HEK293 (cell line): ENCODE data around the gene BMERB1.
A peak's percentile ranks its signal among the peaks of the same experiment; 100 is the strongest.

Experiments
- CTCF ChIA-PET: fragments of 350-600 bp; formaldehyde crosslinking; extraction: SDS; loops from one replicate; lab custom pipeline; 2021; ENCODE audit warnings: antibody characterized with exemption; lab: Yijun Ruan, JAX
- POLR2A ChIA-PET: fragments of 300-600 bp; formaldehyde crosslinking; extraction: SDS; loops from one replicate; lab custom pipeline; 2020; ENCODE audit warnings: antibody characterized with exemption, inconsistent platforms; lab: Yijun Ruan, JAX
- H3K27ac ChIP-seq: fragments of 200-500 bp; sonication (Bioruptor generic); 2 replicates; pipeline ENCODE4 v1.5.1; 2014; ENCODE audit warnings: low read depth, low read length, control low read depth, inconsistent platforms; ENCODE audit errors: extremely low read depth
- H3K36me3 ChIP-seq, 2 experiments: fragments of 200-500 bp in 1 of 2; sonication (Bioruptor generic) in 1 of 2; 1 replicate in 1 of 2; 2 replicates in 1 of 2; pipeline ENCODE4 v1.5.1; 2014 to 2017; ENCODE audit warnings: inconsistent platforms in 2 of 2, low read length in 2 of 2; ENCODE audit not compliant: control insufficient read depth in 2 of 2, insufficient read depth in 1 of 2
- H3K4me1 ChIP-seq: fragments of 200-500 bp; sonication (Bioruptor generic); 2 replicates; pipeline ENCODE4 v1.5.1; 2014; ENCODE audit warnings: mild to moderate bottlenecking, low read length, inconsistent platforms; ENCODE audit not compliant: control insufficient read depth, insufficient read depth
- H3K4me3 ChIP-seq: 2 replicates; pipeline ENCODE4 v1.5.1; 2011; ENCODE audit warnings: low read depth, mild to moderate bottlenecking, control low read depth, low read length, moderate library complexity
- H3K9me3 ChIP-seq: fragments of 200-500 bp; sonication (Bioruptor generic); 2 replicates; pipeline ENCODE4 v1.5.1; 2014; ENCODE audit warnings: low read depth, low read length, inconsistent platforms; ENCODE audit not compliant: control insufficient read depth, insufficient read depth
- BCL11A ChIP-seq: fragments of 450-650 bp; formaldehyde crosslinking; IDR thresholded peaks from 2 replicates; pipeline ENCODE4 v1.5.1; 2016; ENCODE audit warnings: low read depth, missing biosample characterization, missing genetic modification characterization
- FEZF1 ChIP-seq: fragments of 450-650 bp; formaldehyde crosslinking; IDR thresholded peaks from 2 replicates; pipeline ENCODE4 v1.5.1; 2016; ENCODE audit warnings: missing biosample characterization, missing genetic modification characterization
- SP2 ChIP-seq: fragments of 450-650 bp; formaldehyde crosslinking; IDR thresholded peaks from 2 replicates; pipeline ENCODE4 v1.5.1; 2016; ENCODE audit warnings: missing biosample characterization, missing genetic modification characterization
- ZBTB20 ChIP-seq: fragments of 450-650 bp; formaldehyde crosslinking; IDR thresholded peaks from 2 replicates; pipeline ENCODE4 v1.5.1; 2016; ENCODE audit warnings: missing biosample characterization, missing genetic modification characterization
- ZIC2 ChIP-seq: fragments of 450-650 bp; formaldehyde crosslinking; IDR thresholded peaks from 2 replicates; pipeline ENCODE4 v1.5.1; 2016; ENCODE audit warnings: missing biosample characterization, missing genetic modification characterization
- ZNF121 ChIP-seq: fragments of 450-650 bp; formaldehyde crosslinking; IDR thresholded peaks from 2 replicates; pipeline ENCODE4 v1.5.1; 2016; ENCODE audit warnings: missing biosample characterization, missing genetic modification characterization
- ZNF132 ChIP-seq: fragments of 450-650 bp; formaldehyde crosslinking; IDR thresholded peaks from 2 replicates; pipeline ENCODE4 v1.5.1; 2017; ENCODE audit warnings: missing biosample characterization, missing genetic modification characterization, borderline replicate concordance
- ZNF175 ChIP-seq: fragments of 450-650 bp; formaldehyde crosslinking; IDR thresholded peaks from 2 replicates; pipeline ENCODE4 v1.5.1; 2016; ENCODE audit warnings: missing biosample characterization, missing genetic modification characterization
- ZNF184 ChIP-seq: fragments of 450-650 bp; IDR thresholded peaks from 2 replicates; pipeline ENCODE4 v1.5.1; 2018; ENCODE audit warnings: missing biosample characterization, mild to moderate bottlenecking, missing genetic modification characterization
- ZNF266 ChIP-seq: fragments of 450-650 bp; formaldehyde crosslinking; IDR thresholded peaks from 2 replicates; pipeline ENCODE4 v1.5.1; 2016; ENCODE audit warnings: missing biosample characterization, missing genetic modification characterization, low read depth
- ZNF510 ChIP-seq: fragments of 450-650 bp; formaldehyde crosslinking; IDR thresholded peaks from 2 replicates; pipeline ENCODE4 v1.5.1; 2018; ENCODE audit warnings: mild to moderate bottlenecking, missing genetic modification characterization, missing biosample characterization; ENCODE audit not compliant: insufficient replicate concordance
- ZNF664 ChIP-seq: fragments of 450-650 bp; formaldehyde crosslinking; IDR thresholded peaks from 2 replicates; pipeline ENCODE4 v1.5.1; 2016; ENCODE audit warnings: missing biosample characterization, missing genetic modification characterization
- ZNF777 ChIP-seq: fragments of 450-650 bp; formaldehyde crosslinking; IDR thresholded peaks from 2 replicates; pipeline ENCODE4 v1.5.1; 2017; ENCODE audit warnings: missing biosample characterization, missing genetic modification characterization, borderline replicate concordance
- TF ChIP-seq, protein P1 (sequence below): fragments of 450-650 bp; formaldehyde crosslinking; IDR thresholded peaks from 2 replicates; pipeline ENCODE4 v1.5.1; 2016; ENCODE audit warnings: missing biosample characterization, missing genetic modification characterization
- TF ChIP-seq, protein P2 (sequence below): fragments of 450-650 bp; formaldehyde crosslinking; IDR thresholded peaks from 2 replicates; pipeline ENCODE4 v1.5.1; 2016; ENCODE audit warnings: missing biosample characterization, missing genetic modification characterization, borderline replicate concordance

The BMERB1 gene

DNA sequence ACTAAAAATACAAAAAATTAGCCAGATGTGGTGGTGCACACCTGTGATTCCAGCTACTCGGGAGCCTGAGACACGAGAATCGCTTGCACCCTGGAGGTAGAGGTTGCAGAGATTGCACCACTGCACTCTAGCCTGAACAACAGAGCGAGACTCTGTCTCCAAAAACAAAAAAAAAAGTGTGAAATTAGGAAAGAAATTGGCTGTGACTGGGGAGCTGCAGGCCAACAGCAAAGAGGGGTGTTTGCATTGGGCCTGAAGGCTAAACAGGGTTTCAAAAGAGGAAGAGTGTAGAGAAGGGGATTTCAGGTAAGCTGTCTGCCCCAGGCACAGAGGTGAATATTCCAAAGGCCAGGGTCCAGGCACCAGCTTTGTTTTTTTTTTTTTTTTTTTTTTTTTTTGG, 9.4 kb downstream of the BMERB1 start:
- ChIA-PET POLR2A (interaction anchor here (1.0 kb wide), 1 partner anchor 9 kb away, joined by 3 read pairs; the partner anchor contains the start of gene BMERB1), CTCF (interaction anchor here (0.9 kb wide), 1 partner anchor 17 kb away, joined by 3 read pairs; no protein-coding TSS in a partner anchor)
- Histone ChIP-seq H3K4me1 (no peaks in the 10 kb centered on the region), H3K27ac (no peak overlapping the region), H3K36me3 (no peaks in the 10 kb centered on the region), H3K9me3 (no peaks in the 10 kb centered on the region), H3K4me3 (no peak overlapping the region)
- TF ChIP-seq SP2 (tag by site-specific recombination) = no peak
- TF ChIP-seq FEZF1 (tag by site-specific recombination) = no peak
- TF ChIP-seq ZNF777 (tag by site-specific recombination) = no peak
- TF ChIP-seq, protein P1, sequence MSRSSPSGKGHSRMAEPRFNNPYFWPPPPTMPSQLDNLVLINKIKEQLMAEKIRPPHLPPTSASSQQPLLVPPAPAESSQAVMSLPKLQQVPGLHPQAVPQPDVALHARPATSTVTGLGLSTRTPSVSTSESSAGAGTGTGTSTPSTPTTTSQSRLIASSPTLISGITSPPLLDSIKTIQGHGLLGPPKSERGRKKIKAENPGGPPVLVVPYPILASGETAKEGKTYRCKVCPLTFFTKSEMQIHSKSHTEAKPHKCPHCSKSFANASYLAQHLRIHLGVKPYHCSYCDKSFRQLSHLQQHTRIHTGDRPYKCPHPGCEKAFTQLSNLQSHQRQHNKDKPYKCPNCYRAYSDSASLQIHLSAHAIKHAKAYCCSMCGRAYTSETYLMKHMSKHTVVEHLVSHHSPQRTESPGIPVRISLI (tag by site-specific recombination) = peak; percentile 63; the same call in 1 of the 2 replicates
- TF ChIP-seq ZNF266 (tag by site-specific recombination) = no peak
- no peak for TF ChIP-seq ZNF121 (tag by site-specific recombination)

DNA sequence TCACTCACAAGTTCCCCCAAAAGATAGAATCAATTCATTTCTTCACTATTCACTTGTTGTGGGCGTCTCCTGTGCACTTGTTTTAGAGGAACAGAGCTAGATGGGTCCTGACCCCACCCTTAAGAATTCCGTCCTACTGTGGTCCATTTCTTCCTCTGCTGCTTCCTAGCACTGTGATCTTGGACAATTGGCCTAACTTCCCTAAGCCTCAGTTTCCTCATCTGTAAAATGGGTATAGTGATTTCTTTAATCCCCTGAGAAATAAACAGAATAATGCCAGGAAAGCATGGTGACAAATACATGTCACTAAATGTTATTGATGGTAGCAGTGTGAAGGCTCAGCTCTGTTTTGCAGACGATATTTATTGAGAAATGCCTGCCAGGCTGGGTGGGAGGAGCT, 9.9 kb downstream of the BMERB1 start:
- Histone ChIP-seq H3K9me3 (no peaks in the 10 kb centered on the region), H3K4me3 (no peak overlapping the region), H3K36me3 (no peaks in the 10 kb centered on the region), H3K27ac (no peak overlapping the region), H3K4me1 (no peaks in the 10 kb centered on the region)
- ChIA-PET CTCF (interaction anchor here (0.7 to 0.9 kb wide), 2 partner anchors 15 to 18 kb away, joined by 3 read pairs; no protein-coding TSS in a partner anchor), POLR2A (interaction anchor here (1.0 kb wide), 1 partner anchor 9 kb away, joined by 3 read pairs; the partner anchor contains the start of gene BMERB1)
- TF ChIP-seq, protein P1 (tag by site-specific recombination) = 0 out of 2 replicates have a peak, but pooled peaks have one; percentile 3
- TF ChIP-seq ZNF664 = no peak

DNA sequence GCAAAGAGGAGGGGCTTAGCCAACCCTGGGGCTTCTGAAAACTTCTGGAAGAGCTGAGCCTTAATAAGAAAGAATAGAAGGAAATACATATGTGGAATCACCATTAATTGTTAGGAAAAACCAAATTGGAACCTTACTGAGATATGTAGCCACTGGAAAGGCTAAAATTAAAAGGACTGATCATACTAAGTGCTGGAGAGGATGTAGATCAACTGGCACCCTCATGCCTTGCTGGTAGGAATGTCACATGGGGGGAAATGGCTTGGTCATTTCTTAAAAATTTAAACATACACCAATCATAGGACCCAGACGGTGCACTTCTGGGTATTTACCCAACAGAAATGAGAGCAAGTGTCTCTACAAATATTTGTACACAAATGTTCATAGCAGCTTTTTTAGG, 11.1 kb downstream of the BMERB1 start:
- ChIA-PET POLR2A (no interaction called here), CTCF (interaction anchor here (0.5 to 0.9 kb wide), 3 partner anchors 18 to 1526 kb away, joined by 3 to 4 read pairs (median 3); partner anchors contain the start of gene ERCC4)
- no peaks in the 10 kb centered on the region for H3K36me3 ChIP-seq
- H3K4me3 ChIP-seq = no peak overlapping the region
- H3K9me3 ChIP-seq = no peaks in the 10 kb centered on the region
- TF ChIP-seq, protein P2, sequence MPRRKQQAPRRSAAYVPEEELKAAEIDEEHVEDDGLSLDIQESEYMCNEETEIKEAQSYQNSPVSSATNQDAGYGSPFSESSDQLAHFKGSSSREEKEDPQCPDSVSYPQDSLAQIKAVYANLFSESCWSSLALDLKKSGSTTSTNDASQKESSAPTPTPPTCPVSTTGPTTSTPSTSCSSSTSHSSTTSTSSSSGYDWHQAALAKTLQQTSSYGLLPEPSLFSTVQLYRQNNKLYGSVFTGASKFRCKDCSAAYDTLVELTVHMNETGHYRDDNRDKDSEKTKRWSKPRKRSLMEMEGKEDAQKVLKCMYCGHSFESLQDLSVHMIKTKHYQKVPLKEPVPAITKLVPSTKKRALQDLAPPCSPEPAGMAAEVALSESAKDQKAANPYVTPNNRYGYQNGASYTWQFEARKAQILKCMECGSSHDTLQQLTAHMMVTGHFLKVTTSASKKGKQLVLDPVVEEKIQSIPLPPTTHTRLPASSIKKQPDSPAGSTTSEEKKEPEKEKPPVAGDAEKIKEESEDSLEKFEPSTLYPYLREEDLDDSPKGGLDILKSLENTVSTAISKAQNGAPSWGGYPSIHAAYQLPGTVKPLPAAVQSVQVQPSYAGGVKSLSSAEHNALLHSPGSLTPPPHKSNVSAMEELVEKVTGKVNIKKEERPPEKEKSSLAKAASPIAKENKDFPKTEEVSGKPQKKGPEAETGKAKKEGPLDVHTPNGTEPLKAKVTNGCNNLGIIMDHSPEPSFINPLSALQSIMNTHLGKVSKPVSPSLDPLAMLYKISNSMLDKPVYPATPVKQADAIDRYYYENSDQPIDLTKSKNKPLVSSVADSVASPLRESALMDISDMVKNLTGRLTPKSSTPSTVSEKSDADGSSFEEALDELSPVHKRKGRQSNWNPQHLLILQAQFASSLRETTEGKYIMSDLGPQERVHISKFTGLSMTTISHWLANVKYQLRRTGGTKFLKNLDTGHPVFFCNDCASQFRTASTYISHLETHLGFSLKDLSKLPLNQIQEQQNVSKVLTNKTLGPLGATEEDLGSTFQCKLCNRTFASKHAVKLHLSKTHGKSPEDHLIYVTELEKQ (tag by site-specific recombination) = no peak
- TF ChIP-seq ZNF184 (tag by site-specific recombination) (peak; percentile 100), ZNF510 (tag by site-specific recombination) (no peak)
- no peaks in the 10 kb centered on the region for H3K4me1 ChIP-seq
- H3K27ac ChIP-seq = no peak overlapping the region

DNA sequence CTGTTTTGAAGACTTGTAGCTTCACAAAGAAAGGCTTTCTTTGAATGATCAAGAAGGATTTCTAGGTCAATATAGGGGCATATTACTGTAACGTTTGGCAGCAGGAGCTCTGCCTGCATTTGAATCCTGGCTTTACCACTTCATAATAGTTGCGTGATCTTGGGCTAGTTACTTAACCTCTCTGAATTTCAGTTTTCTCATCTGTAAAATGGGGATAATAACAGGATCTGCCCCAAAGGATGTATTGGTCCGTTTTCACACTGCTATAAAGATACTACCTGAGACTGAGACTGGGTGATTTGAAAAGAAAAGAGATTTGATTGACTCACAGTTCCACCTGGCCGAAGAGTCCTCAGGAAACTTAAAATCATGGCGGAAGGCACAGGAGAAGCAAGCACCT, 12.5 kb downstream of the BMERB1 start:
- POLR2A ChIA-PET = no interaction called here
- Histone ChIP-seq H3K4me1 (no peaks in the 10 kb centered on the region), H3K4me3 (no peak overlapping the region), H3K9me3 (no peaks in the 10 kb centered on the region), H3K27ac (no peak overlapping the region), H3K36me3 (no peaks in the 10 kb centered on the region)
- CTCF ChIA-PET = no interaction called here
- TF ChIP-seq ZBTB20 (tag by site-specific recombination) = no peak
- no peak for TF ChIP-seq ZNF175 (tag by site-specific recombination)
- TF ChIP-seq BCL11A (tag by site-specific recombination) = no peak
- no peak for TF ChIP-seq ZNF132 (tag by site-specific recombination)
- TF ChIP-seq ZIC2 = no peak
